GM19324 (cell line): ENCODE data around the gene GSK3B.

Experiments used
- ATAC-seq: cut with Tn5 transposase; IDR thresholded peaks from one replicate; pipeline ENCODE4 v1.9.1; 2021; ENCODE audit warnings: mild to moderate bottlenecking, moderate library complexity; ENCODE audit not compliant: unreplicated experiment, low FRiP score

The GSK3B gene

DNA sequence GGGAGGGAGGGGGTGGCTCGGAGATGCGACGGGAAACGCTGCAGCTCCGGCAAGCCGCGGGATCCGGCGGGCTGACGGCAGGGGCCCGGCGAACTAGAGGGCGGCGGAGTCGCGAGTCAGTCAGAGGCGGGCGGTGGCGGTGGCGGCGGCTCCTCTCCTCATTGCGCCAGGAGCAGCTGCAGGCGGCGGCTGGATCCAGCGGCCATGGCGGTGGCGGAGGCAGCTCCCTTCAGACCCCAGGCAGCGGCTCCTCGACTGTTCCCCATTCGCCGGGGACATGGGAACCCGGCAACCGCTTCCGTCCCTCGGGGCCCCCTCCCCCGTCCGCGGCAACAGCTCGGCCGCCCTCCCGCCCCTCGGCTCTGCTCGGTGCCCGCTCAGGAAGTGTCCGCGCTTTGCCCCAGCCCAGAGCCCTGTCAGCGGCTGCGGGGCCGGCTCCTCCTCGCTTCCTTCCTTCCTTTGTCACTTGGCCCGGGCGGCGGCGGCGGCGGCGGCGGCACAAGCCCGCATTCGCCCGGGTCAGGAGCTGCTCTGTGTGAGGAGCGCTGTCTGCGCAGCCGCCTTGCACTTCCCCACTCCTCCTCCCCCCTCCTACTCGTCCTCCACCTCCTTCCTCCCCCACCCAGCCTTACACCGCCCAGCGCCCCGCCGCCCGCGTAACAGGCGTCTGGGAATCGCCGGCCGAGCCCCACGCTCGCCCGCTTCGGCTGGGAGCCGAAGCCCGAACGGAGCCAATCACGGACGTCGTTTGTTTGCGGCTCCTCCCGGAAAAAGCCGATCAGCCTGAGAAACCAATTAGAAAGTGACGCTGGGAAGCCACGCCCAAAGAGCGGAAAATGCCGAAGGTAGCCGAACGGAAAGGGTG, at the start of gene GSK3B:
Gene GSK3B, minus strand, starts transcription at position 537 of the 865 bp plus-strand sequence. CDS start 1,013 bp downstream, outside the sequence.
- peak; percentile 56 for ATAC-seq

DNA sequence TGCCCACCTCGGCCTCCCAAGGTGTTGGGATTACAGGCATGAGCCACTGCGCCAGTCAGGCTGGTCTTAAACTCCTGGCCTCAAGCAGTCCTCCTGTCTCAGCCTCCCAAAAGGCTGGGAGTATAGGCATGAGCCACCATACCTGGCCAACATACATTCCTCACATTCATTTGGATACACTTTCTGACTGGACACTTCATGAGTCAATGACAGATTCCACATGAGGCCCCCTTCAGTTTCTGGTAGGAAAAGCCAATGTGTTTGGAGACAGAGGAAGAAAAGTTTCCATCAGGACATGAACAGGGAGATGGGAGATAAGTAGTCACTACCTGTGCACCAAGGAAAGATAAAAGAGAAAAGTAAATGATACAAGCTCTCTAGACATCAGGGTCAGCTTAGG, 49.4 kb upstream of the GSK3B start:
- no peak for ATAC-seq

DNA sequence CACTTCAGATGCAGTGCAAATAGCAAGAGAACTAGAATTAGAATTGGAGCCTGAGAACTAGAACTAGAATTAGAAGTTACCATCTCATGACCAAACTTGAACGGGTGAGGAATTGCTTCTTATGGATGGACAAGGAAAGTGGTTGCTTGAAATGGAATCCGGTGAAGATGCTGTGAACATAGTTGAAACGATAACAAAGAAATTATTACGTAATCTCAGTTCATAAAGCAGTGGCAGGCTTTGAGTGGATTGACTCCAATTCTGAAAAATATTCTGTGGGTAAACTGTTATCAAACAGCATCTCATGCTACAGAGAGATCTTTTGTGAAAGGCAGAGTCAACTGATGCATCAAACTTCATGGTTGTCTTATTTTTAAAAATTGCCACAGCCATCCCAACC, 48.0 kb upstream of the GSK3B start:
- no peak for ATAC-seq

DNA sequence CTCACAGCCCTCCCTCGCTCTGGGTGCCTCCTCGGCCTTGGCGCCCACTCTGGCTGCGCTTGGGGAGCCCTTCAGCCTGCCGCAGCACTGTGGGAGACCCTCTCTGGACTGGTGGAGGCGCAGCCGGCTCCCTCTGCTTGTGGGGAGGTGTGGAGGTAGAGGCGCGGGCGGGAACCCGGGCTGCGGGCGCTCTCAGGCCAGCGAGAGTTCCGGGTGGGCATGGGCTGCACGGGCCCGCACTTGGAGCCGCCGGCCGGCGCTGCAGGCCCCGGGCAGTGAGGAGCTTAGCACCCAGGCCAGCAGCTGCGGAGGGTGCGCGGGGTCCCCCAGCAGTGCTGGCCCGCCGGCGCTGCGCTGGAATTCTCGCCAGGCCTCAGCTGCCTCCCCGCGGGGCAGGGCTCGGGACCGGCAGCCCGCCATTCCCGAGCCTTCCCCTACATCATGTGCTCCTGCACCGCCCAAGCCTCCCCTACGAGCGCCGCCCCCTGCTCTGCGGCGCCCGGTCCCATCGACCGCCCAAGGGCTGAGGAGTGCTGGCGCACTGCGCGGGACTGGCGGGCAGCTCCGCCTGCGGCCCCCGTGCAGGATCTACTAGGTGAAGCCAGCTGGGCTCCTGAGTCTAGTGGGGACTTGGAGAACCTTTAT, 46.0 kb upstream of the GSK3B start:
- ATAC-seq, result no peak

DNA sequence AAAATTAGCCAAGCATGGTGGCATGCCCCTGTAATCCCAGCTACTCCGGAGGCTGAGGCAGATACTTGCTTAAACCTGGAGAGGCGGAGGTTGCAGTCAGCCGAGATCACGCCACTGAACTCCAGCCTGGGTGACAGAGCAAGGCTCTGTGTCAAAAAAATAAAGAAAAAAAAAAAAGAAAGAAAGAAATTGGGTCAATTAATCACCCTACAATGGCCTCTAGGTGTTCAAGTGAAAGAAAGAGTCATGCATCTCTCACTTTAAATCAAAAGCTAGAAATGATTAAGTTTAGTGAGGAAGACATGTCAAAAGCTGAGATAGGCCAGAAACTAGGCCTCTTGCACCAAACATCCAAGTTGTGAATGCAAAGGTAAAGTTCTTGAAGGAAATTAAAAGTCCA, 44.9 kb upstream of the GSK3B start:
- ATAC-seq, result no peak

DNA sequence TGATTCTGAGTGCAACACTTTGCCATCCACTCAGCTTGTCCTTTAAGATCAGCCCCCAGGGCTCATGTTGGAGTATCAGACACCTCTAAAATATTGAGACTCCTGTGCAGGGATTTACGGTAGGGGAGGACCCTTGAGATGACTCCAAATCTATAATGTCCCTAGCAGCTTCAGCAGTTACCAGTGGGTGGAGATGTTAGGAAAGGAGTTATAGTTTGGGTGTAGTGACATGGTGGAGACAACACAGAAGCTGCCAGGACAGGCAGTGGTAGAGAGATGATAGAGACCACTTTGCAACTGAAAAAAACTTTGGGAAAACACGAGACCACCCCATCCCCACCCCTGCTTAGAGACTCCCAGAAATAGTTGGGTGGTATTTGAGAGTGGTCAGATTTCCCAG, 43.3 kb upstream of the GSK3B start:
- no peak for ATAC-seq

DNA sequence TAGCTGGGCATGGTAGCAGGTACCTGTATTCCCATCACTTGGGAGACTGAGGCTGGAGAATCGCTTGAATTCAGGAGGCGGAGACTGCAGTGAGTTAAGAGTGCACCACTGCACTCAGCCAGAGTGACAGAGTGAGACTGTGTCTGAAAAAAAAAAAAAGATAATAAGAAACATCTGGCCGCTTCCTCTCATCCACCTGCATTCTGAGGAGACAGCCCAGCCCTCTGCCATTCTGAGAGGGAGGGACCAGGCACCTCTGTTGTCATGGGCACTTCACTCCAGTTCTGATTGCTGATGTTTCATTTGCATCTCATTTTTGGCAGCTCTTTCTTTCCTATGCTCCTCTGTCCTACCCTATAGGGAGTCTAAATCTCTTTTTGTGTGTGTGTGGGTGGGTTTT, 36.4 kb upstream of the GSK3B start:
- ATAC-seq, result no peak

DNA sequence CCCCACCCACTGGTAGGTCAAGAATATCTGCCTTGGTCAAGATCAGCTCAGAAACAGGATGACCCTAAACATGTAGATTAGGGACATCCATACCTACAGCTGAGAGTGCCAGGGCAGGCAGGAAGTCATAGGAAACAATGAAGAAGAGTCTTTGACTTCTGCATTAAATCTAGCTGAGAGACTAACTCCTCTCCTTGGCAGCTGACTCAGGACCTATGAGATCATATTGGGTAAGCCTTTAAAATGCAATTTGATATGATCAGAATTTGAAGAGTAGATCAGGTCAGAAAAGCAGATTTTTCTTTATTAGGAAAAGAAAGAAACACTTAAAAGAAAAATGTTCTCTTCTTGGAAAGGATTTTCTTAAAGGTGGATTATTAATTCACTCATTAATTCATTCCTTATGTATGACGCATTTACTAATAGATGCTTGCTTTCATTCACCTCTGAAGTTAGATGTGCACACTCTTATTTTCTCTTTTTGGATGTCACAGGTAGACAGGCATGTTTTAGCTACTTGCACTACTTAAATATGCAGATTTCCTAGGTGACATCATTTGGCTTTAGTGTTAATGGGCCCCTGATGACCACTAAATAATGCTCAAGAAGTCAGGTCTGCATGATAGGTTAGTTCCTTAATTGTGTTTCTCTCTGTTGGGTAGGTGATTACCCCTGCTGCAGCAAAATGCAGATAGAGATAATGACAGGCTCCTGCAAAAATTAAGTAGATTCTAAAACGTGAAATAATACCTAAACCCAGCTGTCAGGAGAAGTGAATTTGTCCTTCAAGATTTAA, 35.7 kb upstream of the GSK3B start:
- no peak for ATAC-seq

DNA sequence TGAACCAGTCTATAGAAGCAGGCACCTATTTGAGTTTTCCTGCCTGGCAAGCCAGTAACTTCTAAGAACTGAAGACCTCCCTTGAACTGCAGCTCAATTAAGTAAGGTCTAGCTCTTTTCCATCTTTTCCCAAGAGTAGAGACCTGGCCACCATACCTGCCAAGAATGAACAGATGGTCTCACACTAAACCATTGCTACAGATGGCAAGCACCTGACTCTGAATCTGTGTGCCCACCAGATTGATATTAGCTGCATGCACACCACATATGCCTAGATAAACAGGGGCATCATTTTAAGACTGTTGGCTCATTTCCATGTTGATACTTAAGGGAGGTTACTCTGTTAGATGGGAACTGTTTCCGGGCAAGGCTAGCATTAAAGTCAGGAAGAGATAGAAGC, 34.8 kb upstream of the GSK3B start:
- ATAC-seq, result no peak

DNA sequence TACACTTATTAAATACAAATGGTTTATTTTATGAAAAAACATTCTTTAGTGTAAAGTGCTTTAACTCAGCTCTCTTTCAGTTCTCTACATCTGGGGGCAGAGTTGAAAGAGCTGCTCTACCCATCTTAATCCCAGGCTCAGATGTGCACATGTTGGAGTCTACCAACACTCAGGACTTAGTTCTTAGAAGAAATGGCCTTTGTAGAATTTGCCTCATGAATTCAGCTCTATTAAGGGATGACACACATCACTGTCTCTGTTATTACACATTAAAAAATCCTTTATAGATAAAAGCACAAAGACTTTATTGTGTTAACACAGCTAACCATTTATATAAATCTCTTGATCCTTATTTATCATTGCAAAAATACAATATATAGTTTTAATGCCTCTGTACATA, 31.7 kb upstream of the GSK3B start:
- ATAC-seq, result no peak

DNA sequence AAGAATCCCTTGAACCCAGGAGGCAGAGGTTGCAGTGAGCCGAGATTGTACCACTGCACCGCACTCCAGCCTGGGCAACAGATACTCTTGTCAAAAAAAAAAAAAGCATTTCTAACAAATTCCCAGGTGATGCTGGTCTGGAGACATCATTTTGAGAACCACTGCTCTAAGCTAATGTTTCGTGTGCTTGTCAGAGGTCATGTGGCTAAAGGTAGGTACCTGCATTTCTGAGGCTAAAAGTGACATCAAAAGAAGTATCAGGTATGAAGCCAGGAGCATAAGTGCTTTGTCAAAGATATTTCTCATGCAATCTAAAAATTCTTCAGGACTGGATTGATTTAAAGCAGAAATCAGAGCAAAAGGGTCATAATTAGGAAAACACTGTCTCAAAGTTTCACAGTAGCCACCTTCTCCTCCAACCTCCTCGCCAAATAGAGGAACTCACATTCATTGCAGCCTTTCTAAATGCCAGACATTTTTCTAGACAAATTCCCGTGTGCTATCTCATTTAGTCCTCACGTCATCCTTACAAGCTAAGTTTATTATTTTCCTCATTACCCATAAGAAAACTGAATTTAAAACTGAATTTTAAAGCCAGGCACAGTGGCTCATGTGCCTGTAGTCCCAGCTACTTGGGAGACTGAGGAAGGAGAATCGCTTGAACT, 25.7 kb upstream of the GSK3B start:
- ATAC-seq, result no peak

DNA sequence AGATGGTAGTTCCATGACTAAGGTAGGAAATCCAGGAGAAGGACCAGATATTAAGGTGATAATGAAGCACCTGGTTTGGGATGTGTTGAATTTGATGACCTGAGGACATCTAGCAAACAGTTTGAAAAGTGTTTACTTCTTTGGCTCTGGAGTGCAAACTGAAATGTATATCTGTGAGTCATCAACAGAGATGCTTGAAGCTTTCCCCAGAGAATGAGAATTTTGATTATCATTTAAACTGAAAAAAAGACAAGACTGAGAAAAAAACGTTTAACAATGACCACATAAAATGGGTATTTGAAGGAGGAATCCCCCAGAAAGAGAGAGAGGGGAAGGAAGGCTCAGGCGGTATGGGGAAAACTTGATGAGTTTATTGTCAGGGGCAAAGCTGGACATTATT, 20.7 kb upstream of the GSK3B start:
- ATAC-seq, result no peak

DNA sequence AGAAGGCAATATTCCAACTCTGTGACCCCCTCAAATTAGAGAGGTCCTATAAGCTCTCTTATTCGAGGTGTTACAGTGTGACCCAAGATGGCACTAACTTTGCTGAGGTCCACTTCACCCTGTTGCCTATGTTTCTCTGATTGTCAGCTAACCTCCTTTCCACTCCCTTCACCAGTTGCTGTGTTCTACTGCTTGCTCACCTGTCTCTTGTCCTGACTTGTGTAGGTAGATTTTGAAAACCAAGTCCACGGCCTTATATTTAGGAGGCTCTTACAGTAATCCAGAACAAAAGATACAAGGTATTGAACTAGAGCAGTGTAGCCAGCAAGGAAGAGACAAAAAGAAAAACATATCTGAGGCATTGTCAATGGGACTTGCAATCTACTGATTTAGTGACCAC, 20.1 kb upstream of the GSK3B start:
- ATAC-seq, result no peak

DNA sequence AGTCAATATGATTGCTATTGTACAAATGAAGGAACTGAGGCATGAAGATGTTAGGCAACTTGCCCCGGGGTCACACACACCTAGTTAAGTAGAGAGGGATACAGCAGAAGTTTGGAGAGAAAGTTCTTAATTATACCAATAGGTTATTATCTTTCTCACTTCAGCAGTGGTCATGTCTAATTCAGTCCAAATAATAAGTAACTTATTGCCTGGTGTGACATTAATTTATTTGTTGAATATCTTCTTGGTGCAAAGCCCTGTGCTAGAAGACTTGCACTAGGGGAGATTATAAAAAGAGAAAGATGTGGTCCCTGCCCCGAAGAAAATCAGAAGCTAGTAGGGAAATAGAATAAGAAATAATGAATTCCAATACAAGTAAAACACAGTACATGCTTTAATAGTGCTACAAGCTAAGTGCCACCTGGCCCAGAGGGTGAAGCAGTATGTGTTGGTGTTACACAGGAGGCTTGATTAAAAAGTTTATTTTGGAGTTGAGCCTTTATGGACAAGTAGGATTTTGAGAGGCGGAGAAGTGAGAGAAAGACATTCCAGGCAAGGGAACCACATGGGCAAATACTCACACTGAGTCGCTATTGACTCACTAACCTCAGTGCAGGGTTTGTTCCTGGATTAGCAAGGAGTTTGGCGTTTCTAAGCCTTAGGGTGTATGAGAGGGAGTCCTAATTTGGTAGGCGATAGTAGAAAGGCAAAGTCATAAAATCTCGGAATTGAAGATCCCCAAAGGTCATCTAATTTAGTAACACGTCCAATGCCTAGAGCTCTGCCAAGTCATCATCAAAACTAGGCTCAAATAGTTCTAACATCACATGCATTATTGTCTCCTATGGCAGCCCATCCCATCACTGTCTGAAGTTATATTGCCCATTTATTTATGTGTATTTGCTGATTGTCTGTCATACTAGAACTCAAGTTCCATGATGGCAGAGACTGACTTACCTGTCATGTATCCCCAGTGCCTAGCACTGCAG, 19.2 kb upstream of the GSK3B start:
- no peak for ATAC-seq

DNA sequence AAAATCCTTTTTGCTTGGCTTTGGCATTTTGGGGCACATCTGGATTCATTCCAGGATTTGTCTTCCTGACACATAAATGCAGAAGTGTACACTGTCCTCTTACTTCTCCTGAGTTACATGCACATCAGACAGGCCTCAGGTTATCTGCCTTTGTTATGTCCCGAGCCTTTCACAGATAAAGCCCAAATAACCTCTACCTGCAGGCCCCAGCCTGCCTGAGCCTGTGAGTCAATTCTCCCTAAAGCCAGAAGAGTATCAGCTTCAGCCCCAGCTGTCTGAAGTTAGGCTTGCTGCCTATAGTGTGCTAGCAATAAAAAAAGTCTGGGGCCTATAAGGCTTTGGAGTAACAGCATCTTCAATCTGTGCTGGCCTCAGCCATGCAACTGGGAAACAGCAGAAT, 17.7 kb upstream of the GSK3B start:
- no peak for ATAC-seq

DNA sequence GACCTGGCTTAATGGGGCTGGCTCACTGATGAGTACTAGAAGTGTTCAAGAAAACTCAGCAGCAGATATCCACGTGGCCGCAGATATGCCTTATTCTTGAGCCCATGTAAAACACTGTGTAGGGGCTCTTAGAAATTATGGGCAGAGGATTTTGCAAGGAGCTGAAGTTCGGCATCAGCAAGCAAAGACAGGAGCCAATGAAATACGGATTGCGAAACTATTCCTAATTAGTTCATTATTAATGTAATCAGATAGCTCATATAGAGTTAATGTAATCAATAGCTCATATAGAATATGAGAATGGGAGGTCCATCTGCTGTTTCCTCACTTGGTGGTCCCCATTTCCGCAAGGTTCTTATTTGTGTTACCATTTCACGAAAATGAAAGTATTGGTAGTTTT, 9.0 kb upstream of the GSK3B start:
- ATAC-seq, result no peak

DNA sequence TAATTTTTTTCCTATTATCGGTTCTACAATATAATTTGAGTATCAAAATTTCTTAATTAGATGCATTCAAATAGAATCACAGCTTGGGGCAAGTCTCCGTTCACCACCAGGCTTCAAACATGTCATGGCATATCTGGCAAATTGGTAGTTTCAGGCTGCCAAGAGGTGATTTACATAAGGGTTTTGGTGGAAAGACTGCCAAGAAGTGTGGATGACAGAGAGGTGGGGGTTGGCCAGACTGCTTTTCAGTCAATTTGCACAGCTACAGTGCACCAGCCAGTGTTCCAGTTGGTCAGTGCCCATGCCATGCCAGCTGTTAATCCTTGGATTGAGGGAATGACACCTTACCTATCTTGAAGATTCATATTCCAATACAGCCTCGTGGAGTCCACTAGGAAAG, 8.4 kb upstream of the GSK3B start:
- no peak for ATAC-seq

DNA sequence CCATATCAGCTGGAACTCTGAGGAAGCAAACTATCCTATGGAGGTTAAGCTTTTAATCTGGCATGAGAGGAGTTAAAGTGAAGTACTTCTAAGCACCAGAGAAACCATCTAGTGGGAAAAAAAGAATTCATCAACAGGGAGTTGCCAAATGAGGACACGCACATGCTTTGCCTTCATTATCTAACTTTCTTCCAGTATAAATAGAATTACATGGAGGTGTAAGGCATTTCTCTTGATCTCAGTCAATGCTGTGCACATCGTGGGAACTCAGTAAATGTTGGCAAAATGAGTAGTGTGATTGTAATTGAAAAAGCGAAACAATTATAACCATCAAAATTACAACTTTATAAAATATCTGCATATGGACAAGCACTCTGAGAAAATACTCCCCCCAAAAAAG, 8.0 kb upstream of the GSK3B start:
- ATAC-seq, result no peak

DNA sequence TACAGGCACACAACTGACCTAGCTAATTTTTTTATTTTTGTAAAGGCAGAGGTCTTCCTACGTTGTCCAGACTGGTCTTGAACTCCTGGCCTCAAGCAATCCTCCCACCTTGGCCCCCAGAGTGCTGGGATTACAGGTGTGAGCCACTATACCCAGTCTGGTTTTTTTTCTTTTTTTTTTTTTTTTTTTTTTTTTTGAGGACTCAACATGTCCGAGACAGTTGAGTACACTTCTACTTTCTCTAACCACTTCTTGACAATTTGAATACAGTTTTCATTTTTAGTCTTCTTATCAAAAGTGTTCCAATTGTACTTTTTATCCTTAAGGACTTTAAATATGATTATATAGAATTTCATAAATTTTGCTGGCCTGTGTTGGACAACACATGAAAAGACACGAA, 7.4 kb upstream of the GSK3B start:
- no peak for ATAC-seq

DNA sequence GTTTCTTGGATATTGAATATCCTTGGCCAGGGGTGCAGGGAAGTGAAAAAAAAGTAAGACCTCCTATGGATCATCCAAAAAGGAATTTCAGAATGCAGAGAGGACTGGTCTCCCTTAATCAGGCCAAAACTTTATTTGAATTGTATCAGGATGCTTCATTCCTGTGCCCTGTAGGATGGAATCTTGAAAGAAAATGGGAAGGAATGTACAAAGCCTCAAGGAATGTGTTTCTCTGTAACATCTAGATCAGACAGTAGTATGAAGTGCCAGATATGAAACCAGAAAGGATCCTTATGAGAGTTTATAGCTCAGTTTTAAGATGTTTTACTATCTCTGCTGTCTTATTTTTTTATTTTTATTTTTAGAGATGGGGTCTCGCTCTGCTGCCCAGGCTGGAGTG, 6.5 kb upstream of the GSK3B start:
- ATAC-seq, result no peak
